Measurements from ENCODE around the gene DELE1. TPM values are rescaled to one million over a fixed set of nuclear protein-coding genes. Genes with fewer than 3 reads are reported as not detected.
"Not testable (repeated sequence)": the region's sequence is repeated elsewhere in the genome, so short reads cannot be mapped to it uniquely, and the experiment has no call there.

DELE1 gene
- total RNA-seq, 1 experiment from 2014 or later: 55.7 TPM

DNA sequence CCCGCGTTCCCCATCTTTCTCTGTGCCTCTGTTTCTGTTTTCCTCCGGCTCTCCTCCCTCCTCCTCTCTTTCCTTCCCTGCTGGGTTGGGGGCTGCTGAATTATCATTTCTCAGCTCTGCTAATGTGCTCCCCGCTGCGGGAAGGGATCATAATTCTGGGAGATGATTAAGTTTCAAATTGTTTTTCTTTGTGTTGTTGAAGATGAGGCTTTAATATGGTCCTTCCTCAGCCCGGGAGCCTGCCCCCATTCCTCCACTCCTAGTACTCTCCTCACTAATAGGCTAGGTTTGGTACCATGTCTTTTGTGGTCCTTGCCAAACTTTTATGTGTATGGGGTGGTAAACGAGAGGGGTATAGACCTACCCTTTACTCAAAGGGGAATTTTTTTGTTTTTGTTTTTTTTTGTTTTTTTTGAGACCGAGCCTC lies 39.8 kb upstream of the DELE1 start:
- DNase-seq (ENCODE audit: low read depth): no peak

DNA sequence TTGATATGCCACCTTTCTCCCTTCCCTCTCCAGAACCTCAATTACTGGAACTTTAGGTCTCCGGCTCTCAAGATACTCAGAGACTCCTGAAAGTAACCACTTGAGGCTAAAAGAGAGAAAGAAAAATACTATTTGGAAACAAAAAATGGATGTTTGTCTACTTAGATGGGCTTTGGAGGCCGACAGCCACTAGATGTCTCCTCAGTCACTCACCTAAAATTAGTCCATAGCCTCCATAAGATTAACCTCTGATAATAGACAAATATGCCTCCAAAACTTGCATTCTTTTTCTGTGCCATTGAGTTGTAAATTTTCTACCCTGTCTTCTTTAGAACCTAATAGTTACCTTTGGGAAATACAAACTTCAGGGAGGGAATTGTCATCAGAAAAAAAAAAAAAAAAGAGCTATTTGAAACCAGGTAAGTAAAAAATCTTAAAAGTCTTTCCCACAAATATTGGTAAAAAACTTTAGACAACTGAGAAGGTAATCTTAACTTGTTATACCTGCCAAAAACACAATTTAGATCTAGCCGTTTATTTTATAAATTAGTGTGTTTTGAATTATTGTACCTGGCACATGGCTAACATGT lies 34.3 kb upstream of the DELE1 start:
- DNase-seq (ENCODE audit: low read depth): no peak

DNA sequence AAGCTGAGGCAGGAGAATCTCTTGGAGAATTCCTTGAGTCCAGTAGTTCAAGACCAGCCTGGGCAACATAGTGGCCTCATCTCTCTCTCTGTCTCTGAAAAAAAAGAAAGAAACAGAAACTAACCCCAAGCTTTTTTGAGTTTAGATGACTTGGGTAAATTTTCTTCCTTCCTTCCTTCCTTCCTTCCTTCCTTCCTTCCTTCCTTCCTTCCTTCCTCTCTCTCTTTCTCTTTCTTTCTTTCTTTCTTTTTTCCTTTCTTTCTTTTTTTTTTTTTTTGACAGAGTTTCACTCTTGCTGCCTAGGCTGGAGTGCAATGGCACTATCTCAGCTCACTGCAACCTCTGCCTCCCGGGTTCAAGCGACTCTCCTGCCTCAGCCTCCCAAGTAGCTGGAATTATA lies 33.2 kb upstream of the DELE1 start:
- not testable (repeated sequence) for DNase-seq (ENCODE audit: low read depth)

DNA sequence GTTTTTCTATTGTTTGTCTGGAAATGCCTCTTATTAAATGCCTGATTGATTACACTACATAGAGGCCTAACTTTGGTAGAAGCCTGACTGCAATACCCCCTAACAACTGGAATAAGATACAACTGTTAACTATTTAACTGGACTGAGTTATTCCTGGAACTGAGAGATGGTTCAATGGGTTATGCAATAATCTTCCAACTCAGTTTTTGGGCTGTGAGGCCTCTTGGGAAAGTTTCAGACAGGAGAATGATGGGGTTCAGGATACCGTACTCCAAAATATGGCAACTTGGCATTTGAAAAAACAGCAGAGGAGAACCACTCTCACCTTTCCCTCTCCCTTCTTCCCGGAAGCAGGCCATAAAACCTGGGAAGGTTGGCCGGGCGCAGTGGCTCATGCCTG lies 26.2 kb upstream of the DELE1 start:
- DNase-seq (ENCODE audit: low read depth): no peak

DNA sequence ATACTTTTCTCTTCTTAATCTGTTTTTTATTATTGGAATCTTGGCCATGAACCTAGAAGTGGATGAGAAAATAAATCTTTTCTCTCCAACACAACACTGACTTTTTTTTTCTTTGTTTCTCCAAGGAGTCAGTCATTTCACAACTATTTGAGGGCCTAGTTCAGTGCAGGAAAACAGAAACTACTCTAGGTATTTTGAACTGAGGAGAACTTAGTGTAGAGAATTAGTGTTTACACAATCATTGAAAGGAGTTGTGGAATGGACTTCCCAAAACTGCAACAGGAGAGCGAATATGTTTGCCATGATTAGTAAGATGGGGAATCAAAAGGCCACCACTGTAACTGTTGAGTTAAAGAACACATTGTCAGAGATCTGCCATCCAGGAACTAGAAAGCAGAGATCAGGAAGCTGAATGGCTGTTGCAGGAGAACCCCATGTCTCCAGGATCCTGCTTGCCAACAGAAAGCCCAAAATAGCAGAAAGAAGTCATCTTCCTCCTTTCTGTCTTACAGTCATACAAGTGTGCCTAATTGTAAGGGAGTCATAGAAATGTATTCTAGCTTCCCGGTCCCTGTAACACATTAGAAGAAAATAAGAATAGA lies 25.1 kb upstream of the DELE1 start:
- DNase-seq (ENCODE audit: low read depth): no peak

DNA sequence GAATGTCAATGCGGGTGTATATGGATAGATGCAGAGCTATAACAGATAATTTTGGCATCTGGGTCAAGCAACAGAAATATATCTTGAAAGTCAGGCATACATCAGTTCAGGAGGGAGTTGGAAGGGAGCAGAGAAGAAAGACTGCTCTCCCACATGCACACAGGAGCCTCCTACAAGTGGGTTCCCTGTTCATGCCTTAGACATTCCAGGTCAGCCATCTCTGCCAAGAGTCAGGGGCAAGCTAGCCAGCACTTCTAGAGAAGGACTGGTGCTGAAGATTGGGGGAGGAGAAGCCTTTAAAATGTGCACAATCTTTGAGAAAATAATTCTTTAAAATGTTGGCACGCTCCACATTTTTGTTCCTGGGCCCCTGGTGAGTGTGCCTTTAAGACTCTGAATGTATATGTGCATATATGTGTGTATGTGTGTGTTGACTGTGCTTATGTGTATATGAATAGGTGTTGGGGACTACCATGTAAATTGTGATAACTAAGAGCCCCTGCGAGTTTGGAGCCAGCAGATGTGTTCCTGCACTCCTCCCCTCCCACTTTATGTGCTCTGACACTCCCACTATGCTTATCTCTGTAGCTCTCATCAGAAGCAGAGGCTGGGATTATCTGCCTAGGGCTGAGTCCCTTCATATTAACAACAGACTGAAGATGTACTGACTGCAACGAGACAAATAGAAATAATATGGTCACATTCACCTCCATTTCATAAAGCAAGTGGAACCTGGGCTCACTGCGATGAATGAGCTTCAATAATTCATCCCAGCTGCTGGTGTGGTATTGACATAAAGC lies 21.5 kb upstream of the DELE1 start:
- DNase-seq (ENCODE audit: low read depth): no peak

DNA sequence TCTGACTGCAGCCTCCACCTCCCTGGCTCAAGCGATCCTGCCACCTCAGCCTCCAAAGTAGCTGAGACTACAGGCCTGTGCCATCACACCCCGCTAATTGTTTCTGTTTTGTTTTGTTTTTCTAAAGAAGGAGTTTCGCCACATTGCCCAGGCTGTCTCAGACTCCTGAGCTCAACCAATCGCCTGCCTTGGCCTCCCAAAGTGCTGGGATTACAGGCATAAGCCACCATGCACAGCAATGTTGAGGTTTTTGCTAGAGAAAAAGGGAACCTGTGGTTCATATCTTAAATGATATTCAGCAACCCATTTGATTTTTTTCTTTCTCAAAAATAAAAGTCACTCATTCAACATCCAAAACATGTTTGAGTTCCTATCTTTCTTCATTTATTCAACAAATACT lies 20.4 kb upstream of the DELE1 start:
- DNase-seq (ENCODE audit: low read depth): no peak

DNA sequence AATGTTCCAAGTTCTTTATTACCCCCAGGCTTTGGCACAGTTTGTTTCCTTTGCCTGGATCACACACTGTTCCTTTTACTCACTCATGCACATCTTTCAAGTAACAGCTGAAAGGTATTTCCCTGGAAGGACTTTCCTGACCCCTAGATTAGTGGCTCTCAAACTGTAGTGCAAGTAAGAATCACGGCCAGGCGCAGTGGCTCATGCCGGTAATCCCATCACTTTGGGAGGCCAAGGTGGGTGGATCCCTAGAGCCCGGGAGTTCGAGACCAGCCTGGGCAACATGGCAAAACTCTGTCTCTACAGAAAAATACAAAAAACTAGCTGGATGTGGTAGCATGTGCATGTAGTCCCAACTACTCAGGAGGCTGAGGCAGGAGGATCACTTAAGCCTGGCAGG lies 19.1 kb upstream of the DELE1 start:
- no peak for DNase-seq (ENCODE audit: low read depth)

DNA sequence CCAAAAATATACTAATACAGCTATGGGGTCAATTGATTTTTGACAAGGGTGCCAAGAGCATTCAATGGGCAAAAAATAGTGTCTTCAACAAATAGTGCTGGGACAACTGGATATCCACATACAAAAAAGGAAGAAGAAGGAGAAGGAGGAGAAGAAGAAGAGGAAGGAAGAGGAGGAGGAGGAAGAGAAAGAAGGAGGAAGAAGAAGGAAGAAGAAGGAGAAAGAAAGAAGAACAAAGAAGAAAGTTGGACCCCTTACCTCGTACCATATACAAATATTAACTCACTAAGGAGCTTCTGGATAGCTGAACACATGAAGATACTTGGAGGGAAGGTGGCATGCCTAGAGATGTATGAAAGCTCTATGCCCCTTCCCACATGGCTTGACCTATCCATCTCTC lies 17.2 kb upstream of the DELE1 start:
- no peak for DNase-seq (ENCODE audit: low read depth)

DNA sequence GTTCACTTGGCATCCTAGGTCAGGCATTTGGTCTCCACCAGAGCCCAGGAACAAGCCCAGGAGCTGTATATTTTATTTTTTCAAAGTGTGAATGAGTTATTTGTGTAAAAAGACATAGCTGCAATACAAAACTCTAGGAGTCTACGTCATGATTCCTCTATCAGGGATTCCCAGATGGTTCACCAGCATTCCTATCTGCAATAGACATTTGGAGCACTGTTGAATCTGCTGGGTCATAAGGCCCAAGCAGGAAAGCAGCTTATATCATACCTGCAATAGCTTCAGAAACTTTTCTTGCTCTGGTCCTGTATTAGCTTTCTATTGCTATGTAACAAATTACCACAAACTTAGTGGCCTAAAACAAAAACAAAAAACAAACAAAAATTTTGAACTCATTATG lies 16.7 kb upstream of the DELE1 start:
- DNase-seq (ENCODE audit: low read depth): no peak

DNA sequence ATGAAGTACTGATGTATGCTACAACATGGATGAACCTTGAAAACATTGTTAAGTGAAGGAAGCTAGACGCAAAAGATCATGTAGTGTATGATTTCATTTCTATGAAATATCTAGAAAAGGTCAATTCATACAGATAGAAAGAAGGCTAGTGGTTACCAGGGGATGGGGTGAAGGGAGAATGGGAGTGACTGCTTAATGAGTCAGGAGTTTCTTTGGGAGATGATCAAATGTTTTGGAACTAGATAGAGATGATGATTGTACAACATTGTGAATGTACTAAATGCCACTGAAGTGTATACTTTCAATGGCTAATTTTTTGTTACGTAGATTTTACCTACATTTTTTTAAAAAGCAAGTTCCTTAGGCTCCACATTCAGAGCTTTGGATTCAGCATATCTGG lies 14.9 kb upstream of the DELE1 start:
- peak; percentile 37 for DNase-seq (ENCODE audit: low read depth)

DNA sequence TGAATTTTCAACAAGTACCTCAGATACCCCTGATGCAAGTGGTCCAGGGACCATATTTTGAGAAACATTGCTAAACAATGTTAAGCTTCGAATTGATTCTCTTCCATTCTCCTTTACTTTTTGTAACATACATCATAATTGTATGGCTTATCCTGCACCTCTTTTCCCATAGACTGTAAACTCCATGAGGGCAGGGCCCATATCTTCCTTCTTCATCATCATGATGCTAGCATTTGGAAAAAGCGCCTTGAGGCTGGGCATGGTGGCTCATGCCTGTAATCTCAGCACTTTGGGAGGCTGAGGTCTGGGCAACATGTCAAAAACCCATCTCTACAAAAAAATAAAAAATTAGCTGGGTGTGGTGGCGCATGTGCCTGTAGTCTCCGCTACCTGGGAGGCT lies 14.5 kb upstream of the DELE1 start:
- no peak for DNase-seq (ENCODE audit: low read depth)

DNA sequence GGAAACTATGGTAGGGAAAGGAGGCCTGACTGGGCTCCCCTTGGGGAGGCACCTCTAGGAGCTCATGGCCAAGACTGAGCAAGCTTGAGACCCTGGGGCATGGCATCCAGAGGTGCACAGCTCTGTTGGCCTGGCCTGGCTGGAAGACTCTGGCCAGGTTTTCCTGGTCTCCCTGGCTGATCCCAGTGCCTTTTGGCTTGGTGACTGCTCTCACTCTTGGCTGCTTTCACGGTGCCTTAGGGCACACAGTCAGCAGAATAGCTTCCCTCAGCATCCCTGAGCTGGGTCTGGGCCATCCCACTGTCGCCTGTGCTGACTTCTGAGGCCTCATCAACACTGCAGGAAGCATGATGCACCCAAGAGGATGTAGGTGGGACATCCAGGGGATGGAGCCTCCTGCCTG lies 13.4 kb upstream of the DELE1 start:
- DNase-seq (ENCODE audit: low read depth): peak; percentile 10

DNA sequence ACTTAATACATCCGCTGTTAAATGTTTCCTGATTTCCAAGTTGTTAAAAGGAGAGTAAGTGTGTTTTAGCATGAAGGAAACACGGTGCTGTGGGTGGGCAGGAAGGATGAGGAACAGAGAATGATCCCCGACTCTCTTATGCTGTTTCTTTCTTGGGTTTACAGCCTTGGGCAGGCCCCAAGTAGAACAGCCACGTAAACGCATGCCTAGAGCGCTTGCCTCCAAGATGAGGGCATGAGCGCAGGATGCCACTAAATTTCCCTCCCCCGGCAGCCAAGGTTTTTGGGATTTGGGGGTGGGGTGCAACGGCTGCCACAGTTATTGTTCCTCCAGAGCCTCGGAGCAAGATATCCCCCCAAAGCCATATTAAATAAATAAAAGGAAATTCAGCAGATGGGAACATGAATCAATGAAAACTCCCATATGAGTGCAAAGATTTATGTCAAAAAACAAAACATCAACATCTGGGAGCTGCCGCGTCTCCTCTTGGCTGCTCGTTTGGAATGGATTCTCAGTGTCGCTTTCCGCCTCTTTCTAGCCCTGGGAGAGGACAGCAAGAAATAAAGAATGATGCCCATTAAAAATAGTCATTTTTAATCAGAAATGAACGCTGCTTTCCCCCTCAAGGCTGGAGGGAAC lies 10.0 kb upstream of the DELE1 start:
- no peak for DNase-seq (ENCODE audit: low read depth)

DNA sequence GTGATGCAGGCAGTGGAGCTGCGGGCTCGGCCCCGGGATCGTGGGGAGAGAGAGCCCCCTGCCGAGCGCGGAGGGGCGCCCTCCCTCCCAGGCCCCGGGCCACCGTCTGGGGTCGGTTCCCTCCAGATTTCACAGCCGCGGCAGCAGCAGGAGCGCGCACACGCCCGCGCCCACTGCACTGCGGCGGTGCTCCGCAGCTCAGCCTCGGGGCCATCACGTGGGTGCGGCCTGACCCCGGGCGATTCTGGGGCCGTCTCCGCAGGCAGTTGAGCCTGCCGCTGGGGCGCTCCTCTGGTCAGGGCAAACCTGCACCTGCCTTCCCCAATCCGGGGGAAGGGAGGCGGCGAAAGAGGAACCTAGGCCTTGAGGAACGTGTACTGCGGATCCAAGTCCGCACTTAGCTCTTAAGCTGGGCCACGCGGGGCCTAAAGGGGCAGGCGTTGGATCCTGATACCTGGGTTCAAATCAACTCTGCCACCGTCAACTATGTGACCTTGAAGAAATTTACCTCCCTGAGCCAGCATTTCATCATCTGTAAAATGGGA lies 9.4 kb upstream of the DELE1 start:
- DNase-seq (ENCODE audit: low read depth): no peak

DNA sequence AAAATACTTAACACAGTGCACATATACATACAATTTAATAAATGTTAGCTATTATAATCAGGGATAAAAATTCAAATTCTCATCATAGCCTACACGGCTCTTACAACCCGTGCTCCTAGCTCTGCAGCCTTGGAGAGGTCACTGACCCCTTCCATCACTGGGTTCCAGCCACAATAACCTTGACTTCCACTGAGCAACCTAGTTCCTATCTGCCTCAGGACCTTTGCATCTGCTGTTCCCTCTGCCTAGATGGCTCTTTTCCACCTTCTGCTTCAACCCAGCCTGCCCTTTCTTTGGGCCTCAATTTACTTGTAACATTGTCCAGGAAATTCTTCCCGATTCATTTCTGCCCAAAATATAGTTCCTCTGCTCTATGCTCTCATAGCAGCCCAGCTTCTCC lies 8.9 kb upstream of the DELE1 start:
- no peak for DNase-seq (ENCODE audit: low read depth)

DNA sequence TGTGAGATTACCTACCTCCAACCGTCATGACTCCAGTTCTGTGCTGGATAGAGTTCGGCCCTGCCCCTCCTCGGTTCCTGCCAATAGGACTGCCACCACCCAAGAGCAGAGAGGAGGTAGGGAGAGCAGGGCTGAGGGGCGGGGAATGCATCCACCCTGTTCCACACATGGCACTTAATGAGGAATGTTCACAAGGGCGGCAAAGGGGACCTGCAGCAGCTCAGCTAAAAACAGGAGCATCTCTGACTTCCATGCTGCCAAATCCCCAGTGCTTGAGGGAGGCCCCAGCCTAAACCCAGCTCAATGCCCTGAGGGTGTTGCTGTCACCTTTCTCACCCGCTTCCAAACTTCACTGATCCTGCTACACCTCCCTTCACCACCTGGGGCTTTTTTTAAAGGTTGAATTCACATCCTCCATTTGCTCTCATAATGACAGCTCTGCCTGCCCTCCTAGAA lies 7.8 kb upstream of the DELE1 start:
- DNase-seq (ENCODE audit: low read depth): no peak

DNA sequence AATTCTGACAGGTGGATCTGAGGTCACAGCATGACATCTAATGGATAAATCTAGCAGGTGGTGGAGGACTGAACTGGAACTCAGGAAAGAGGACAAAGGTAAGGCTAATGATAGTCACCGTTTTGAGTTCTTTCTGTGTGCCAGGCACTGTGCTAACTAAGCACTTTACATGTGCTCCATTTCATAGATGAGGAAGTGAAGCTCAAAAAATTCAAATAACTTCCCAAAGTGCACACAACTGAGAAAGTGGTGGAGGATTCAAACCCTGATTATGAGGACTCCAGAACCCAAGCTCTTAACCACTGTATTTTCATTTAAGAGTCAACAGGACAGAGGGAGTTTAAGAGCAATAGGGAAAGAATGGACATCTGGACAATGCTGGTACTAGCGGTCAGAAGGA lies 7.1 kb upstream of the DELE1 start:
- DNase-seq (ENCODE audit: low read depth): no peak

DNA sequence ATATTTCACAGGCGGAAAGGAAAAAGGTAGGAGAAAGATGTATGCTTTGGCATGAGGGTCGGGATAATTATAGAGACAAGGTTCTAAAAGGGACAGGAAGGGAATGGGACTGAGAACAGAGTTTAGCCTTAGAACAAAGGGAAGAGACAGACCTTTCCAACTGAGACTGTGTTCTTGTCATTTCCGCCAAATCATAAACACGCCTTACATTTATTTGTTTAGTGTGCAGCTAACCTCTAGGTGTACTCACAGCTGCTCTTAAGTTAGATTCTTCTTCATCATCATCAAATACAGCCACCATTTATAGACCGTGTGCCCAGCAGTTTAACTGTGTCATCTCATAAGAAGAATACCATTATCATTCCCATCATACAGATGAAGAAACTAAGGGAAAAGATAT lies 5.9 kb upstream of the DELE1 start:
- no peak for DNase-seq (ENCODE audit: low read depth)

DNA sequence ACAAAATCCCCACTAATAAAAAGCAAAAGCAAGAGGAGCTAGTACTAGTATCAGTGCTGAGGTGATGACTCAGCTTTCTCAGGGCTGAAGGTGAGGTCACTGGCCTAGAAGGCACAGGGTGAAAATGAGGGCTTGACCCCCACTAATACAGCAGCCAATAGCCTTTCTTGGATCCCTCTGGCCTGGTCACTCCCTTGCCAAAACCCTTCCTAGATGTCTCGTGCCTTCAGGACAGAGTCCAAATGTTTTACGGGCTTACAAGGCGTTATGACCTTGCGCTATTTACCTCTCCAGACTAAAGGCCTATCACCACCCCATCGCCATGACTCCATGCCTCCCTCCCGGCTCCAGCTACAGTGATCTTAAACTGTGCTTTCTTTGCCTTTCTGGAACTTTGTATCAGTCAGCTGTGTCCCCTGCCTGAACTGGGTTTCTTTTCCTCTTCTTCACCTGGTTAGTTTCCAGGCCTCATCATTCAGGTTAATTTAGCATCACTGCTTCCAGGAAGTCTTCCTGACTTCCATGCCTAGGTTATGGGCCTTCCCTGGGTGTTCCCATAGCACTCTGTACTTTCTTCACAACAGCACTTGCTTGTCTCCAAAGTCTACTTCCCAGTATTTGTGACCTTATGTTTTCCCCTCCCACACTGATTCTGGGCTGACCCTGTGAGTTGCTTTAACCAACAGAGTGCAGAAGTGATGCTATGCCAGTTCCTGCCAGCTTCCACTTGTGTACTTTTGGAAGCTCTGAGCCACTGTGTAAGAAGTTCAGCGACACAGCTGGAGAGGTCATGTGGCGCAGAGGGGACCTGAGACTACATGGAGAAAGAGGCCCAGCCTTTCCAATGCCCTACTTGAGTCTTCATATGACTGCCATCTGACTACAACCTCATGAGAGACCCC lies 4.2 kb upstream of the DELE1 start:
- no peak for DNase-seq (ENCODE audit: low read depth)

DNA sequence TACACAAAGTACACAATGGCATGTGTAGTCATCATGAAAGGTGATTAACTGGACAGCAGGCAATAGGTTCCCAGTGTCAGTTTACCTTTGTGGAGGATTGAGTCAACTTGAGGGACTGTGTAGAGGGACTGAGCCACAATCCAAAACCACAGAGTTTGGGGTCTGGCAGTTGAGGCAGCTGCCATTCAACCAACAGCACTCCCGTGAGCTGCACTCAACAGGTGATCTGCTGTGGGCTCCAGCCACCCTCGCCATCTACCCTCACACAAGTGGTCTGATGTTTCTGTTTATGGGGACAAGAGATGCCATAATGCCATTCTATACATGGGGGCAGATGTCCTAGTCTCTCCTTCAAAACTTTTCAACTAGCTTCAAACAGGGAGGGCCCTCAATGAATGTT lies 2.9 kb upstream of the DELE1 start:
- no peak for DNase-seq (ENCODE audit: low read depth)

Data from HT1080 (cell line).